GM12878 (cell line): ENCODE results near the gene BUB1B. TPM values are rescaled to one million over a fixed set of nuclear protein-coding genes. Genes with fewer than 3 reads are reported as not detected.

Experiments
- ATAC-seq: fragments of 200-7000 bp; cut with Tn5 transposase; 3 replicates; pipeline ENCODE4 v1.9.1; 2020; ENCODE audit warnings: mild to moderate bottlenecking, moderate library complexity
- BruUV-seq: library from RNA; stranded (reverse); fragments of 400-500 nt; replicated peaks from 2 replicates; lab custom pipeline; 2021; lab: Mats Ljungman, UMichigan
- CTCF ChIA-PET: fragments of 300-600 bp; sonication (Branson Sonifier 250); formaldehyde crosslinking; extraction: SDS; loops from one replicate; lab custom pipeline; 2021; ENCODE audit warnings: inconsistent platforms; lab: Yijun Ruan, JAX
- POLR2A ChIA-PET: fragments of 350-600 bp; formaldehyde crosslinking; extraction: SDS; loops from one replicate; lab custom pipeline; 2021; ENCODE audit warnings: inconsistent platforms; lab: Charles Lee
- RAD21 ChIA-PET: fragments of 300-600 bp; sonication (Branson Sonifier 250); formaldehyde crosslinking; loops from one replicate; lab custom pipeline; 2023; ENCODE audit warnings: antibody characterized with exemption; ENCODE audit not compliant: unreplicated experiment; lab: Charles Lee
- SMC1A ChIA-PET: fragments of 300-600 bp; sonication (Branson Sonifier 250); formaldehyde crosslinking; loops from one replicate; lab custom pipeline; 2023; ENCODE audit not compliant: unreplicated experiment, uncharacterized antibody; lab: Charles Lee
- DNase-seq: peaks from one replicate; pipeline ENCODE4 v3.0.0-alpha.2; 2011; ENCODE audit warnings: low read depth, low spot score
- FAIRE-seq: peaks from 3 replicates; lab custom pipeline; 2011; peaks lifted over from hg19 to GRCh38; lab: Jason Lieb, UNC
- H2AFZ ChIP-seq: 2 replicates; pipeline ENCODE4 v1.6.0; 2011; ENCODE audit warnings: low read depth, low read length, control low read depth; ENCODE audit not compliant: control insufficient read depth
- H3K27ac ChIP-seq: 2 replicates; pipeline ENCODE4 v1.5.1; 2011; ENCODE audit warnings: control low read depth; ENCODE audit not compliant: control insufficient read depth, insufficient read depth
- H3K27me3 ChIP-seq, 2 experiments: replicated peaks in 1 of 2; 2 replicates each; pipeline versions ENCODE4 v1.6.0 to v1.6.1; 2011; ENCODE audit warnings: low read length in 1 of 2; ENCODE audit not compliant: control insufficient read depth in 2 of 2, insufficient read depth in 2 of 2
- H3K36me3 ChIP-seq, 2 experiments: 2 replicates each; pipeline ENCODE4 v1.5.1; 2011; ENCODE audit warnings: low read length in 1 of 2; ENCODE audit not compliant: control insufficient read depth in 2 of 2, insufficient read depth in 2 of 2
- H3K4me1 ChIP-seq: 2 replicates; pipeline ENCODE4 v1.6.1; 2011; ENCODE audit warnings: mild to moderate bottlenecking, low read length, moderate library complexity, mixed read lengths; ENCODE audit not compliant: control insufficient read depth, insufficient read depth
- H3K4me2 ChIP-seq: 2 replicates; pipeline ENCODE4 v1.6.0; 2011; ENCODE audit warnings: control low read depth; ENCODE audit not compliant: control insufficient read depth, insufficient read depth
- H3K4me3 ChIP-seq: fragments of 200-600 bp; sonication (generic); 2 replicates; pipeline ENCODE4 v1.5.1; 2016
- H3K79me2 ChIP-seq: 2 replicates; pipeline ENCODE4 v1.6.0; 2011; ENCODE audit warnings: low read length; ENCODE audit not compliant: control insufficient read depth, insufficient read depth
- H3K9ac ChIP-seq: 2 replicates; pipeline ENCODE4 v1.8.0; 2011; ENCODE audit warnings: low read length, control low read depth, mixed read lengths; ENCODE audit not compliant: control insufficient read depth, insufficient read depth
- H3K9me3 ChIP-seq: replicated peaks from 3 replicates; pipeline ENCODE4 v1.5.1; 2011; ENCODE audit warnings: mild to moderate bottlenecking, low read length; ENCODE audit not compliant: control insufficient read depth, insufficient read depth
- H4K20me1 ChIP-seq: 2 replicates; pipeline ENCODE4 v1.6.0; 2011; ENCODE audit not compliant: control insufficient read depth, insufficient read depth
- DPF2 ChIP-seq: fragments of 450-650 bp; IDR thresholded peaks from 2 replicates; pipeline ENCODE4 v1.6.1; 2017; ENCODE audit warnings: mild to moderate bottlenecking
- FOXM1 ChIP-seq: IDR thresholded peaks from 2 replicates; pipeline ENCODE4 v1.6.1; 2012; ENCODE audit warnings: low read depth, mild to moderate bottlenecking, inconsistent platforms, low read length, moderate library complexity
- MYB ChIP-seq: fragments of 150-350 bp; IDR thresholded peaks from 2 replicates; pipeline ENCODE4 v1.6.1; 2014; ENCODE audit warnings: mild to moderate bottlenecking, low read depth, low read length, borderline replicate concordance
- MYC ChIP-seq: IDR thresholded peaks from 2 replicates; pipeline ENCODE4 v1.6.1; 2011; ENCODE audit warnings: mild to moderate bottlenecking, low read length, moderate library complexity, inconsistent platforms; ENCODE audit not compliant: insufficient read depth, insufficient replicate concordance, insufficient read length, severe bottlenecking
- NRF1 ChIP-seq: conservative IDR thresholded peaks from 2 replicates; pipeline ENCODE4 v1.6.1; 2011; ENCODE audit warnings: mild to moderate bottlenecking, low read depth, low read length, improper control_type of control experiment
- SPI1 ChIP-seq: IDR thresholded peaks from 2 replicates; pipeline ENCODE4 v1.6.1; 2011; ENCODE audit warnings: low read depth, mild to moderate bottlenecking, low read length, moderate library complexity, borderline replicate concordance; ENCODE audit not compliant: insufficient read depth
- SUZ12 ChIP-seq: fragments of 200-600 bp; sonication (generic); IDR thresholded peaks from one replicate; pipeline ENCODE4 v1.6.1; 2018; ENCODE audit warnings: antibody characterized with exemption, mild to moderate bottlenecking; ENCODE audit not compliant: unreplicated experiment
- WRNIP1 ChIP-seq: IDR thresholded peaks from 2 replicates; pipeline ENCODE4 v1.6.1; 2011; ENCODE audit warnings: low read depth, low read length, improper control_type of control experiment, borderline replicate concordance
- ZNF384 ChIP-seq: IDR thresholded peaks from 2 replicates; pipeline ENCODE4 v1.6.1; 2012; ENCODE audit warnings: low read depth, mild to moderate bottlenecking, low read length, improper control_type of control experiment, borderline replicate concordance
- WGBS: methylation state at CpG from one replicate; pipeline ENCODE4 v1.1.6; 2016; ENCODE audit warnings: low lambda C conversion rate; ENCODE audit not compliant: insufficient replicate concordance, insufficient coverage; ENCODE audit errors: missing lambda C conversion rate; 5-methylcytosine and 5-hydroxymethylcytosine counted together
- in situ Hi-C: fragments of 300-500 bp; cut with MboI; formaldehyde crosslinking; loops from 9 replicates; pipeline ENCODE4 v1.14.3; 2018; ENCODE audit warnings: mixed read lengths
- intact Hi-C: fragments of 100-400 bp; cut with micrococcal nuclease; formaldehyde crosslinking; loops from one replicate; pipeline ENCODE4 v1.14.2; 2022; ENCODE audit not compliant: unreplicated experiment
- polyA plus RNA-seq, 11 experiments: library from polyadenylated mRNA; depleted of rRNA in 4 of 11; unstranded in 6 of 11; stranded (reverse) in 5 of 11; fragments of >200 nt; fragmentation: Nextera tagmentation in 4 of 11; fragmentation: Illumina TruSeq in 1 of 11; extraction: Ambion mirVana in 4 of 11; extraction: Trizol in 1 of 11; gene quantifications; 1 replicate in 1 of 11; 2 replicates in 10 of 11; pipeline versions ENCODE4 v1.2.1 to v1.2.3, GENCODE V29; 2011 to 2016; ENCODE audit warnings: inconsistent platforms in 2 of 11, missing spikeins in 2 of 11, low read depth in 1 of 11
- total RNA-seq, 4 experiments: library from RNA; depleted of rRNA in 3 of 4; stranded (reverse); fragments of >200 nt in 3 of 4; fragmentation: Illumina TruSeq in 1 of 4; extraction: Trizol in 1 of 4; gene quantifications; 2 replicates each; pipeline versions ENCODE4 v1.2.1 to v1.2.3, GENCODE V29; 2013 to 2021
- TF ChIP-seq, protein P1 (sequence below): fragments of 450-650 bp; formaldehyde crosslinking; IDR thresholded peaks from 2 replicates; pipeline ENCODE4 v1.4.0; 2020; ENCODE audit warnings: mild to moderate bottlenecking, moderate library complexity
- TF ChIP-seq, protein P2 (sequence below): IDR thresholded peaks from 2 replicates; pipeline ENCODE4 v1.6.1; 2012; ENCODE audit warnings: low read depth, low read length, improper control_type of control experiment

Gene BUB1B
- total and polyA plus RNA-seq, 10 of the 15 experiments (the other 5 are each of a cell fraction or from before 2014, with no cell fraction given): 29.1 to 98.6 (median 77.3) TPM

DNA sequence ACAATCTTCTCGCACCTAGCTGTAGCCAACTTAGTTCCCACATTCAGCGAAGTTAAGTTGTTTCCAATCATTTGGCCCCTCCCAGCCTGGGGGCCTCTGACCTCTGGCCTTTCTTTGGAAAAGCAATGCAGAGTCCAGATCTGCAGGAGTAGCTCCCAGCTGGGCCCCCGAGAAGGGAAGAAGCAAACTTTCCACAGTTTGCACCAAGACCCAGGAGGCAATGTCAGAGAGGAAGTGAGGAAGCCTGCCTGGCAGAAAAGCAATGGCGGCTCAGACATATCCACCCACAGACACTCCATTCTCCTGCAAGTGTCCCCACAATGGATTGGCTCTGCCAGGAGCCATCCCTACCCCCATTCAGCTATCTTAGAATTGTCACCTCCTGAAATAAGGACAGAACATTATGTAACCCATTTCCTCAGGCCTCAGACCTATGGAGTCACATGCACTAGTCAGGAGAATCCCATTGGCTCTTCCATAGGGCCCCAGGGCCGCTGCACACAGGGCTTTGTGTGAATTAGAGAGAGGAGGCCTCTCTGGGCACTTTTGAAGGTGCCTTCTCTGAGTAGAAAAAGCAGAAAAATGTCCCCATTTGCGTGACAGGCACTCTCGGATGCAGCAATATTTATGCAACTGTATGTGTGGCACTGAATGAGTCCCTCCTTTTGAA, 3.0 kb upstream of the BUB1B start:
- TF ChIP-seq WRNIP1: no peak
- peak; percentile 16; the same call in 1 of the 2 replicates for TF ChIP-seq SPI1
- Histone ChIP-seq H3K9ac (no peak overlapping the region), H3K79me2 (peaks cover 21% of the 10 kb centered on the region), H3K27ac (no peak overlapping the region), H3K36me3 (no peaks in the 10 kb centered on the region), H4K20me1 (no peaks in the 10 kb centered on the region), H3K4me2 (no peak overlapping the region), H3K4me1 (peaks cover 11% of the 10 kb centered on the region), H2AFZ (no peak overlapping the region; the same call in 1 of the 2 replicates), H3K27me3 (no peaks in the 10 kb centered on the region), H3K9me3 (no peaks in the 10 kb centered on the region), H3K4me3 (no peak overlapping the region)
- 75% methylated on average over 7 of the region's 7 CpGs for WGBS
- DNase-seq (no peak), ATAC-seq (no peak), FAIRE-seq (no peak)
- in situ Hi-C loops: no loop called here
- intact Hi-C loops: no loop called here
- ChIA-PET RAD21 (no interaction called here), CTCF (interaction anchor here (0.9 to 8.8 kb wide), 6 partner anchors 43 to 153 kb away, joined by 3 to 94 read pairs (median 3); partner anchors contain the start of gene BMF), SMC1A (interaction anchor here (1.1 to 12.3 kb wide), 3 partner anchors 26 to 111 kb away, joined by 4 to 227 read pairs (median 95); partner anchors contain the start of gene BMF), POLR2A (no interaction called here)
- no TSS peak for BruUV-seq

DNA sequence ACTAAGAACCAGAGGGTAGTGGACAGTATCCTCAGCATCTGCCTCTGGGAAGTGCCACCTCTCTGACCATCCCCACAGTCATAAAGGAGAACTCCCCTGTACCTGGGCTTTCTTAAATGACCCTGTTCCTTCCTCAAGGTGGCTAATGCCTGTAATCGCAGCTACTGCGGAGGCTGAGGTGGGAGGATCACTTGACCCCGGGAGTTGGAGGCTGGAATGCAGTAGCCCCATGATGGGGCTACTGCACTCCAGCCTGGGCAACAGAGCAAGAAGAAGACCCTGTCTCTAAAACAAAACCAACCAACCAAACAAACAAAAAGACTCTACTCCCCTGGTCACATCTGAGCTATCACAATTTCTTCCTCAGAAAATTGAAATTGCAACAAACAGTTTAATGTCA, 848 bp upstream of the BUB1B start:
- Histone ChIP-seq H3K9ac (no peak overlapping the region), H4K20me1 (no peaks in the 10 kb centered on the region), H3K79me2 (peaks cover 42% of the 10 kb centered on the region), H3K27ac (no peak overlapping the region), H3K36me3 (peaks cover 0 to 2% of the 10 kb centered on the region in 2 experiments; a peak in 1 of 4 replicates), H3K27me3 (no peaks in the 10 kb centered on the region), H3K4me1 (peaks cover 21% of the 10 kb centered on the region), H3K4me2 (no peak overlapping the region), H3K9me3 (no peaks in the 10 kb centered on the region), H3K4me3 (no peak overlapping the region), H2AFZ (peak overlapping the region; percentile 79)
- intact Hi-C loops: loop anchor here (2.0 kb wide), 1 partner anchor 51 kb away; the partner anchor contains the start of gene BMF
- no peak for DNase-seq
- WGBS: 61% methylated on average over 3 of the region's 3 CpGs
- ChIA-PET CTCF (interaction anchor here (0.6 to 8.8 kb wide), 4 partner anchors 14 to 113 kb away, joined by 3 to 94 read pairs (median 31); partner anchors contain the start of gene BMF), SMC1A (interaction anchor here (0.6 to 12.3 kb wide), 6 partner anchors 14 to 114 kb away, joined by 3 to 227 read pairs (median 4); partner anchors contain the start of gene BMF), RAD21 (interaction anchor here (0.7 to 6.8 kb wide), 6 partner anchors 9 to 113 kb away, joined by 3 to 88 read pairs (median 18); partner anchors contain the start of gene BMF), POLR2A (interaction anchor here (0.7 to 3.2 kb wide), 9 partner anchors 39 to 122 kb away, joined by 3 to 10 read pairs (median 4); partner anchors contain the start of gene BMF)
- in situ Hi-C loops: no loop called here
- no peak for ATAC-seq
- no TSS peak for BruUV-seq
- FAIRE-seq: no peak
- TF ChIP-seq, protein P1, sequence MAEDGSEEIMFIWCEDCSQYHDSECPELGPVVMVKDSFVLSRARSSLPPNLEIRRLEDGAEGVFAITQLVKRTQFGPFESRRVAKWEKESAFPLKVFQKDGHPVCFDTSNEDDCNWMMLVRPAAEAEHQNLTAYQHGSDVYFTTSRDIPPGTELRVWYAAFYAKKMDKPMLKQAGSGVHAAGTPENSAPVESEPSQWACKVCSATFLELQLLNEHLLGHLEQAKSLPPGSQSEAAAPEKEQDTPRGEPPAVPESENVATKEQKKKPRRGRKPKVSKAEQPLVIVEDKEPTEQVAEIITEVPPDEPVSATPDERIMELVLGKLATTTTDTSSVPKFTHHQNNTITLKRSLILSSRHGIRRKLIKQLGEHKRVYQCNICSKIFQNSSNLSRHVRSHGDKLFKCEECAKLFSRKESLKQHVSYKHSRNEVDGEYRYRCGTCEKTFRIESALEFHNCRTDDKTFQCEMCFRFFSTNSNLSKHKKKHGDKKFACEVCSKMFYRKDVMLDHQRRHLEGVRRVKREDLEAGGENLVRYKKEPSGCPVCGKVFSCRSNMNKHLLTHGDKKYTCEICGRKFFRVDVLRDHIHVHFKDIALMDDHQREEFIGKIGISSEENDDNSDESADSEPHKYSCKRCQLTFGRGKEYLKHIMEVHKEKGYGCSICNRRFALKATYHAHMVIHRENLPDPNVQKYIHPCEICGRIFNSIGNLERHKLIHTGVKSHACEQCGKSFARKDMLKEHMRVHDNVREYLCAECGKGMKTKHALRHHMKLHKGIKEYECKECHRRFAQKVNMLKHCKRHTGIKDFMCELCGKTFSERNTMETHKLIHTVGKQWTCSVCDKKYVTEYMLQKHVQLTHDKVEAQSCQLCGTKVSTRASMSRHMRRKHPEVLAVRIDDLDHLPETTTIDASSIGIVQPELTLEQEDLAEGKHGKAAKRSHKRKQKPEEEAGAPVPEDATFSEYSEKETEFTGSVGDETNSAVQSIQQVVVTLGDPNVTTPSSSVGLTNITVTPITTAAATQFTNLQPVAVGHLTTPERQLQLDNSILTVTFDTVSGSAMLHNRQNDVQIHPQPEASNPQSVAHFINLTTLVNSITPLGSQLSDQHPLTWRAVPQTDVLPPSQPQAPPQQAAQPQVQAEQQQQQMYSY: no peak
- no peak for TF ChIP-seq MYC
- TF ChIP-seq ZNF384: no peak
- TF ChIP-seq NRF1: no peak
- TF ChIP-seq, protein P2, sequence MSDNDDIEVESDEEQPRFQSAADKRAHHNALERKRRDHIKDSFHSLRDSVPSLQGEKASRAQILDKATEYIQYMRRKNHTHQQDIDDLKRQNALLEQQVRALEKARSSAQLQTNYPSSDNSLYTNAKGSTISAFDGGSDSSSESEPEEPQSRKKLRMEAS: no peak
- TF ChIP-seq DPF2: no peak
- TF ChIP-seq SUZ12: no peak
- TF ChIP-seq FOXM1: no peak
- TF ChIP-seq MYB: no peak
